KMS-11 (cell line): ENCODE results near the gene HSDL2.

Experiments
- H2AFZ ChIP-seq: fragments of 200-600 bp; sonication (generic); 2 replicates; pipeline ENCODE4 v1.6.1; 2016; ENCODE audit warnings: antibody characterized with exemption, mixed run types, low read depth
- H3K27ac ChIP-seq: fragments of 200-600 bp; sonication (generic); 2 replicates; pipeline ENCODE4 v1.6.1; 2016; ENCODE audit warnings: mild to moderate bottlenecking, mixed run types
- H3K27me3 ChIP-seq: fragments of 200-600 bp; sonication (generic); 2 replicates; pipeline ENCODE4 v1.6.1; 2017; ENCODE audit warnings: mild to moderate bottlenecking, low read depth, mixed run types, moderate library complexity; ENCODE audit not compliant: insufficient read depth
- H3K36me3 ChIP-seq: fragments of 200-600 bp; sonication (generic); 2 replicates; pipeline ENCODE4 v1.6.1; 2017; ENCODE audit warnings: mild to moderate bottlenecking, mixed run types; ENCODE audit not compliant: insufficient read depth
- H3K4me1 ChIP-seq: fragments of 200-600 bp; sonication (generic); 2 replicates; pipeline ENCODE4 v1.6.1; 2016; ENCODE audit warnings: mild to moderate bottlenecking, low read depth, mixed run types; ENCODE audit not compliant: poor library complexity, severe bottlenecking
- H3K4me2 ChIP-seq: fragments of 200-600 bp; sonication (generic); 2 replicates; pipeline ENCODE4 v1.7.0; 2016; ENCODE audit warnings: mild to moderate bottlenecking, mixed run types
- H3K4me3 ChIP-seq: fragments of 200-600 bp; sonication (generic); IDR thresholded peaks from 2 replicates; pipeline ENCODE4 v1.6.1; 2017; ENCODE audit warnings: low read depth, low read length, mixed read lengths; ENCODE audit not compliant: insufficient read depth
- H3K79me2 ChIP-seq: fragments of 200-600 bp; sonication (generic); 2 replicates; pipeline ENCODE4 v1.6.1; 2016; ENCODE audit warnings: low read depth, mixed run types; ENCODE audit not compliant: insufficient read depth
- H3K9ac ChIP-seq: fragments of 200-600 bp; sonication (generic); 2 replicates; pipeline ENCODE4 v1.6.1; 2016; ENCODE audit warnings: mild to moderate bottlenecking, mixed run types
- H4K20me1 ChIP-seq: fragments of 200-600 bp; sonication (generic); 2 replicates; pipeline ENCODE4 v1.6.1; 2016; ENCODE audit warnings: mild to moderate bottlenecking, mixed run types; ENCODE audit not compliant: insufficient read depth
- CTCF ChIP-seq: fragments of 200-600 bp; sonication (generic); conservative IDR thresholded peaks from 2 replicates; pipeline ENCODE4 v1.6.1; 2017; ENCODE audit warnings: low read depth, mild to moderate bottlenecking, antibody characterized with exemption, low read length, moderate library complexity, mixed read lengths

Gene HSDL2

GRCh38 chr9:112520656-112521055 is 140.7 kb downstream of the HSDL2 start:
- Histone ChIP-seq H3K4me2 (no peak overlapping the region), H3K27ac (no peak overlapping the region), H3K79me2 (no peaks in the 10 kb centered on the region), H3K27me3 (no peaks in the 10 kb centered on the region), H3K9ac (no peak overlapping the region), H3K36me3 (no peaks in the 10 kb centered on the region), H3K4me1 (peaks cover 9% of the 10 kb centered on the region), H2AFZ (no peak overlapping the region), H4K20me1 (no peaks in the 10 kb centered on the region), H3K4me3 (no peak overlapping the region)
- TF ChIP-seq CTCF, result no peak
